GM12873 (cell line): ENCODE data around the gene WDR37.

Experiments
- CTCF ChIP-seq: IDR thresholded peaks from 2 replicates; pipeline ENCODE4 v1.5.1; 2012; ENCODE audit warnings: low read depth, mild to moderate bottlenecking, moderate library complexity, low read length, control low read depth; ENCODE audit not compliant: insufficient read depth; ENCODE audit errors: missing control alignments

Gene WDR37

GRCh38 chr10:1049425-1049958, 6.7 kb upstream of the WDR37 start:
- no peak for TF ChIP-seq CTCF

GRCh38 chr10:1050145-1050544, 6.0 kb upstream of the WDR37 start:
- TF ChIP-seq CTCF = no peak

- peak; percentile 52 for TF ChIP-seq CTCF
Observed at GRCh38 chr10:1050554-1050953, 5.6 kb upstream of the WDR37 start.

- no peak for TF ChIP-seq CTCF
Observed at GRCh38 chr10:1054684-1055083, 1.5 kb upstream of the WDR37 start.

- no peak for TF ChIP-seq CTCF
Observed at GRCh38 chr10:1057106-1057657, 997 bp downstream of the WDR37 start.

GRCh38 chr10:1058017-1058416, 1.8 kb downstream of the WDR37 start:
- no peak for TF ChIP-seq CTCF

GRCh38 chr10:1059902-1060301, 3.7 kb downstream of the WDR37 start:
- TF ChIP-seq CTCF = no peak
